HG03103 (cell line): Measurements from ENCODE around the gene ALOX5AP.

ENCODE experiments used
- ATAC-seq: cut with Tn5 transposase; IDR thresholded peaks from one replicate; pipeline ENCODE4 v1.9.1; 2021; ENCODE audit warnings: low read depth; ENCODE audit not compliant: unreplicated experiment

Gene ALOX5AP

GRCh38 chr13:30735025-30735871 is at the start of gene ALOX5AP:
Gene ALOX5AP, plus strand, starts transcription at chr13:30735543. Its CDS starts 63 bp downstream, at chr13:30735606.
- ATAC-seq: peak; percentile 71

GRCh38 chr13:30685987-30686386 is 49.4 kb upstream of the ALOX5AP start:
- ATAC-seq: no peak

GRCh38 chr13:30687601-30688000 is 47.7 kb upstream of the ALOX5AP start:
- no peak for ATAC-seq

GRCh38 chr13:30689752-30690151 is 45.6 kb upstream of the ALOX5AP start:
- no peak for ATAC-seq

GRCh38 chr13:30690282-30691188 is 44.8 kb upstream of the ALOX5AP start:
- peak; percentile 67 for ATAC-seq

GRCh38 chr13:30692113-30692512 is 43.2 kb upstream of the ALOX5AP start:
- no peak for ATAC-seq

GRCh38 chr13:30696278-30697176 is 38.8 kb upstream of the ALOX5AP start:
- ATAC-seq: no peak

GRCh38 chr13:30697177-30697953 is 38.0 kb upstream of the ALOX5AP start:
- no peak for ATAC-seq

- ATAC-seq: no peak
Measured at GRCh38 chr13:30697996-30698401, 37.3 kb upstream of the ALOX5AP start.

- ATAC-seq: no peak
Measured at GRCh38 chr13:30698488-30699005, 36.8 kb upstream of the ALOX5AP start.

GRCh38 chr13:30700364-30700763 is 35.0 kb upstream of the ALOX5AP start:
- ATAC-seq: no peak

GRCh38 chr13:30702006-30702405 is 33.3 kb upstream of the ALOX5AP start:
- no peak for ATAC-seq

- ATAC-seq: no peak
Measured at GRCh38 chr13:30704596-30704995, 30.7 kb upstream of the ALOX5AP start.

GRCh38 chr13:30705680-30706079 is 29.7 kb upstream of the ALOX5AP start:
- ATAC-seq: no peak

GRCh38 chr13:30708541-30708940 is 26.8 kb upstream of the ALOX5AP start:
- ATAC-seq: no peak

GRCh38 chr13:30710442-30710841 is 24.9 kb upstream of the ALOX5AP start:
- ATAC-seq: no peak

GRCh38 chr13:30711375-30711774 is 24.0 kb upstream of the ALOX5AP start:
- no peak for ATAC-seq

- no peak for ATAC-seq
Measured at GRCh38 chr13:30711837-30712236, 23.5 kb upstream of the ALOX5AP start.
